Thyroid gland (tissue), 4 donors: ENCODE measurements around the gene ARHGEF40. TPM values are rescaled to one million over a fixed set of nuclear protein-coding genes. Genes with fewer than 3 reads are reported as not detected.

Source experiments
- DNase-seq, 2 donors: peaks; one replicate each; pipeline ENCODE4 v3.0.0-alpha.2; 2019
- H3K27ac ChIP-seq, 3 donors: fragments of 200-600 bp; sonication (generic); 1 replicate in 2 of 3; 2 replicates in 1 of 3; pipeline ENCODE4 v1.5.1; 2016 to 2019; ENCODE audit warnings: mild to moderate bottlenecking in 1 of 3, moderate library complexity in 1 of 3
- H3K27me3 ChIP-seq: fragments of 200-600 bp; sonication (generic); one replicate; pipeline ENCODE4 v1.5.1; 2019
- H3K36me3 ChIP-seq, 2 donors: fragments of 200-600 bp; sonication (generic); one replicate each; pipeline ENCODE4 v1.5.1; 2016 to 2019
- H3K4me1 ChIP-seq, 2 donors: fragments of 200-600 bp; sonication (generic); one replicate each; pipeline ENCODE4 v1.5.1; 2017 to 2019
- H3K4me3 ChIP-seq, 3 donors: fragments of 200-600 bp; sonication (generic); replicated peaks in 1 of 3; 1 replicate in 2 of 3; 2 replicates in 1 of 3; pipeline ENCODE4 v1.5.1; 2016; ENCODE audit warnings: mild to moderate bottlenecking in 1 of 3
- H3K9me3 ChIP-seq: fragments of 200-600 bp; sonication (generic); one replicate; pipeline ENCODE4 v1.5.1; 2017
- CTCF ChIP-seq, 6 experiments: fragments of 200-600 bp in 3 of 6; fragments of 450-650 bp in 3 of 6; sonication (generic) in 3 of 6; IDR thresholded peaks; one replicate each; pipeline ENCODE4 v1.5.1; 2016 to 2019; ENCODE audit warnings: antibody characterized with exemption in 6 of 6, mild to moderate bottlenecking in 2 of 6, inconsistent platforms in 1 of 6, moderate library complexity in 1 of 6
- POLR2A ChIP-seq, 2 donors: fragments of 450-650 bp; IDR thresholded peaks; one replicate each; pipeline ENCODE4 v1.6.1; 2017; ENCODE audit warnings: antibody characterized with exemption in 2 of 2, mild to moderate bottlenecking in 2 of 2, moderate library complexity in 1 of 2
- whole genome bisulfite sequencing, 2 donors: methylation state at CpG; one replicate each; pipeline ENCODE4 v1.1.5; 2017; 5-methylcytosine and 5-hydroxymethylcytosine counted together
- intact Hi-C: fragments of 100-400 bp; cut with DNase I; formaldehyde crosslinking; loops from one replicate; pipeline ENCODE4 v1.15.1; 2023
- total RNA-seq, 4 donors: library from RNA; depleted of rRNA; stranded (reverse); fragments of >200 nt; gene quantifications; one replicate each; pipeline ENCODE4 v1.2.3, GENCODE V29; 2016

ARHGEF40 gene
- total RNA-seq, 4 donors from 2014 or later, result 28.1 to 44.8 (median 43.4) TPM

GRCh38 chr14:21023817-21024584 lies 46.1 kb upstream of the ARHGEF40 start:
- Histone ChIP-seq H3K27me3 (no peaks in the 10 kb centered on the region), H3K4me3 (peak overlapping the region; percentile 19 to 94 (median 93)), H3K27ac (peak overlapping the region; percentile 82 to 94 (median 86)), H3K9me3 (no peaks in the 10 kb centered on the region), H3K4me1 (peaks cover 8 to 23% of the 10 kb centered on the region in 2 donors), H3K36me3 (peaks cover 5 to 11% of the 10 kb centered on the region in 2 donors)
- no peak for DNase-seq
- 32 to 39% methylated on average over 17 of the region's 17 CpGs for WGBS, 2 donors
- TF ChIP-seq POLR2A (IDR thresholded peaks at IDR 0.05) (no peak), CTCF (IDR thresholded peaks at IDR 0.05) (no peak)
- intact Hi-C loops, result no loop called here

GRCh38 chr14:21024585-21025370 lies 45.3 kb upstream of the ARHGEF40 start, which contains the start of gene NDRG2:
NDRG2 (minus strand) TSS chr14:21025061; CDS start chr14:21023315, 1,746 bp downstream.
- DNase-seq, result peak; percentile 86 to 87
- Histone ChIP-seq H3K27me3 (no peaks in the 10 kb centered on the region), H3K4me3 (peak within 1 kb of the TSS; percentile 19 to 94 (median 93)), H3K4me1 (peaks cover 8 to 23% of the 10 kb centered on the region in 2 donors), H3K36me3 (peaks cover 0 to 3% of the 10 kb centered on the region in 2 donors), H3K9me3 (no peaks in the 10 kb centered on the region), H3K27ac (peak within 1 kb of the TSS; percentile 82 to 94 (median 86))
- intact Hi-C loops, result no loop called here
- TF ChIP-seq POLR2A (IDR thresholded peaks at IDR 0.05) (peak in 1 of 2 donors; percentile 76), CTCF (IDR thresholded peaks at IDR 0.05) (peak in 1 of 6 experiments; percentile 2)
- WGBS, 2 donors, result 1 to 3% methylated on average over 12 to 29 of the region's 72 CpGs

- intact Hi-C loops, result no loop called here
- peak overlapping the region; percentile 82 to 94 (median 86) for H3K27ac ChIP-seq
- peaks cover 8 to 23% of the 10 kb centered on the region in 2 donors for H3K4me1 ChIP-seq
- peak overlapping the region; percentile 19 to 94 (median 93) for H3K4me3 ChIP-seq
- H3K9me3 ChIP-seq, result no peaks in the 10 kb centered on the region
- TF ChIP-seq POLR2A (IDR thresholded peaks at IDR 0.05) (no peak), CTCF (IDR thresholded peaks at IDR 0.05) (no peak)
- DNase-seq, result peak; percentile 43 to 56
- no peaks in the 10 kb centered on the region for H3K27me3 ChIP-seq
- WGBS, 2 donors, result 14 to 26% methylated on average over 9 of the region's 58 CpGs
- no peaks in the 10 kb centered on the region for H3K36me3 ChIP-seq
These were observed 44.5 kb upstream of the ARHGEF40 start for GRCh38 chr14:21025371-21026273.

- TF ChIP-seq POLR2A (IDR thresholded peaks at IDR 0.05), result no peak
- TF ChIP-seq CTCF (IDR thresholded peaks at IDR 0.05), result no peak
- Histone ChIP-seq H3K4me3 (no peak overlapping the region), H3K36me3 (no peaks in the 10 kb centered on the region), H3K9me3 (no peaks in the 10 kb centered on the region), H3K4me1 (peaks cover 8 to 23% of the 10 kb centered on the region in 2 donors), H3K27me3 (no peaks in the 10 kb centered on the region), H3K27ac (peak overlapping the region; percentile 52 to 94 (median 82))
- WGBS, 2 donors, result 69 to 74% methylated on average over 7 of the region's 7 CpGs
- intact Hi-C loops, result no loop called here
- no peak for DNase-seq
These were observed 43.7 kb upstream of the ARHGEF40 start for GRCh38 chr14:21026274-21026987.
